Skeletal muscle tissue (tissue), 4 donors: ENCODE results near the gene CNN1. TPM values are rescaled to one million over a fixed set of nuclear protein-coding genes. Genes with fewer than 3 reads are reported as not detected.
"Not testable (repeated sequence)": the region's sequence is repeated elsewhere in the genome, so short reads cannot be mapped to it uniquely, and the experiment has no call there.

Source experiments
- H3K27ac ChIP-seq: one replicate; pipeline ENCODE4 v1.7.0; 2013; ENCODE audit warnings: mild to moderate bottlenecking, low read depth, low read length, inconsistent platforms
- H3K27me3 ChIP-seq, 3 donors: one replicate each; pipeline ENCODE4 v1.7.0; 2013; ENCODE audit warnings: low read length in 3 of 3; ENCODE audit not compliant: control insufficient read depth in 3 of 3, insufficient read depth in 3 of 3
- H3K36me3 ChIP-seq, 3 donors: one replicate each; pipeline ENCODE4 v1.7.0; 2013; ENCODE audit warnings: low read length in 3 of 3; ENCODE audit not compliant: control insufficient read depth in 3 of 3, insufficient read depth in 3 of 3
- H3K4me1 ChIP-seq, 3 donors: one replicate each; pipeline ENCODE4 v1.7.0; 2013; ENCODE audit warnings: low read length in 3 of 3, mild to moderate bottlenecking in 3 of 3; ENCODE audit not compliant: control insufficient read depth in 3 of 3, insufficient read depth in 3 of 3
- H3K4me3 ChIP-seq, 3 donors: one replicate each; pipeline ENCODE4 v1.7.0; 2013; ENCODE audit warnings: low read length in 3 of 3
- H3K9ac ChIP-seq, 3 donors: one replicate each; pipeline ENCODE4 v1.7.0; 2013; ENCODE audit warnings: low read length in 3 of 3, mild to moderate bottlenecking in 3 of 3, moderate library complexity in 2 of 3, low read depth in 1 of 3
- H3K9me3 ChIP-seq, 3 donors: one replicate each; pipeline ENCODE4 v1.7.0; 2013; ENCODE audit warnings: low read length in 3 of 3; ENCODE audit not compliant: control insufficient read depth in 3 of 3
- total RNA-seq: library from RNA; depleted of rRNA; stranded (reverse); fragments of >200 nt; gene quantifications from one replicate; pipeline ENCODE4 v1.2.3, GENCODE V29; 2014
- donor health status: Osteomylitis.

The CNN1 gene
- total RNA-seq, 1 donor from 2014 or later: 28.7 TPM

DNA sequence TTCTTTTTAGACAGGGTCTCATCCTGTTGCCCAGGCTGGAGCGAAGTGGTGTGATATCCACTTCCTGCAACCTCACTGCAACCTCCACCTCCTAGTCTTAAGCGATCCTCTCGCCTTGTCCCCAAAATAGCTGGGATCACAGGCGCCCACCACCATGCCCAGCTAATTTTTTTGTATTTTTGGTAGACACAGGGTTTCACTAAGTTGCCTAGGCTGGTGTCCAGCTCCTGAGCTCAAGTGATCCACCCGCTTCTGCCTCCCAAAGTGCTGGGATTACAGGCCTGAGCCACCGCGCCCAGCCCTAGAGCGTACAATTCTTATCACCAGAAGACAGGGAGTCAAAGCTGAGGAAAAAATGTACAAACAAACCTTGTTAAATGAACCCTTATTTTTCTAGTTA, 24.9 kb downstream of the CNN1 start:
- H3K4me1 ChIP-seq: peaks cover 3 to 10% (median 9%) of the 10 kb centered on the region in 3 donors
- H3K27me3 ChIP-seq: no peaks in the 10 kb centered on the region
- H3K4me3 ChIP-seq: no peak overlapping the region
- no peak overlapping the region for H3K9ac ChIP-seq
- no peaks in the 10 kb centered on the region for H3K36me3 ChIP-seq
- H3K9me3 ChIP-seq: no peaks in the 10 kb centered on the region
- H3K27ac ChIP-seq: no peak overlapping the region

DNA sequence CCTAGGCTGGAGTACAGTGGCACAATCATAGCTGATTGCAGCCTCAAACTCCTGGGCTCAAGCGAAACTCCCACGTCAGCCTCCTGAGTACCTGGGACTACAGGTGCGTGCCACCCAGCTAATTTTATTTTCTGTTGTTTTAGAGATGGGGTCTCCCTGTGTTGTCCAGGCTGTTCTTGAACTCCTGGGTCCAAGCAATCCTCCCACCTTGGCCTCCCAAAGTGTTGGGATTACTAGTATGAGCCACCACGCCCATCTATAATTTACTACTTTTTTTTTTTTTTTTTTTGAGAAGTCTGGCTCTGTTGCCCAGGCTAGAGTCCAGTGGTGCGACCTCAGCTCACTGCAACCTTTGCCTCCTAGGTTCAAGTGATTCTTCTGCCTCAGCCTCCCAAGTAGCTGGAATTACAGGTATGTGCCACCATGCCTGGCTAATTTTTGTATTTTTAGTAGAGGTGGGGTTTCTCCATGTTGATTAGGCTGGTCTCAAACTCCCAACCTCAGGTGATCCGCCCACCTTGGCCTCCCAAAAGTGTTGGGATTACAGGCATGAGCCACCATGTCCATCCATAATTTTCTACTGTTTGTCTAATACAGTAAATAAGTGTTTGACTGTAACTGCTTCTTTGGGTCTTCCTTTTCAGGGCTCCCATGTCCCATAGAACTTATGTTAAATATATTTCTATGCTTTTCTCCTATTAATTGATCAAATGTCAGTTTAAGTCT, 25.6 kb downstream of the CNN1 start:
- H3K4me1 ChIP-seq, H3K27me3 ChIP-seq, H3K36me3 ChIP-seq, H3K9me3 ChIP-seq, H3K4me3 ChIP-seq, H3K27ac ChIP-seq, H3K9ac ChIP-seq: not testable (repeated sequence)

DNA sequence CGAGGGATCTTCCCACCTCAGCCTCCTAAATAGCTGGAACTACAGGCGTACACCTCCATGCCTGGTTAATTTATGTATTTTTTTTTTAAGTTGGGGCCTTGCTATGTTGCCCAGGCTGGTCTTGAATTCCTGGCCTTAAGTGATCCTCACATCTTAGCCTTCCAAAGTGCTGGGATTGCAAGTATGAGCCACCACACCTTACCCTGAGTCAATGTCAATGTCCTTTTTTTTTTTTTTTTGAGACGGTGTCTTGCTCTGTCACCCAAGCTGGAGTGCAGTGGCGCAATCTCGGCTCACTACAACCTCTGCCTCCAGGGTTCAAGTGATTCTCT, 27.0 kb downstream of the CNN1 start:
- H3K9ac ChIP-seq, H3K27ac ChIP-seq, H3K9me3 ChIP-seq, H3K4me1 ChIP-seq, H3K27me3 ChIP-seq, H3K4me3 ChIP-seq, H3K36me3 ChIP-seq: not testable (repeated sequence)

DNA sequence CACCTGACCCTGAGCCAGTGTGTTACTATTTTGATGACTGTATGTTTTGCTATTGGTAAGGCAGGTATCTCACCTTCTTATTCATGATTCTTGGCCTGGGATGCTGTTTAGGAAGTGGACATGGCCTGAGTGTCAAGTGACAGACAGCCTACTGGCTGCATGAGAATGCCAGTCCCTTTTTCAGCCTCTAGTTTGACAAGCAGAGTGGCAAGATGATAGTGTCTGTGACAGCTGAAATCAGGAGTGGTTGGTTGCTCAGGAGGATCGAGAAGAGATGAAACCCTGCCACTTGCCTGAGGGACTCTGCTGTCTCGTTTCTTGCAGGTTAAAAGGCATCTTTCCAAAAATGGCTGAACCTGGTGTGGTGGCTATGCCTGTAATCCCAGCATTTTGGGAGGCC, 27.5 kb downstream of the CNN1 start:
- Histone ChIP-seq H3K27me3 (no peaks in the 10 kb centered on the region), H3K36me3 (no peaks in the 10 kb centered on the region), H3K4me1 (no peaks in the 10 kb centered on the region), H3K9me3 (no peaks in the 10 kb centered on the region), H3K9ac (no peak overlapping the region), H3K27ac (no peak overlapping the region), H3K4me3 (no peak overlapping the region)

DNA sequence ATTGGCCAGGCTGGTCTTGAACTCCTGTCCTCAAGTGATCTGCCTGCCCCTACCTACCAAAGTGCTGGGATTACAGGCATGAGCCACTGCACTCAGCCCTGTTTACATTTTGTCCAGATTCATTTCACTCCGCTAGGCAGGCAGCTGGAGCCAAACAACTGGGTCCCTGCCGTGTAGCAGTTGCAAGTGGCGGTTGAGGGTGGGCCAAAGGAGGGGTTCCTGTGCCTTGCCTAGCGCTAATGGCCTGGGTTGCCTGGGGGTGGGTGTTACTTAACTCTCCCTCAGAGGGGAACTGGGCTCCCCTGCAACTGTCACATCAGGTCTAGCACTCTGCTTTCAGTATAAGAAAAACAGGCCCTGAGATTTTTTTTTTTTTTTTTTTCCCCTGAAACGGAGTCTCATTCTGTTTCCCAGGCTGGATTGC, 31.4 kb downstream of the CNN1 start:
- Histone ChIP-seq H3K9ac (no peak overlapping the region), H3K27ac (no peak overlapping the region), H3K4me1 (no peaks in the 10 kb centered on the region), H3K9me3 (no peaks in the 10 kb centered on the region), H3K4me3 (no peak overlapping the region), H3K27me3 (no peaks in the 10 kb centered on the region), H3K36me3 (no peaks in the 10 kb centered on the region)

DNA sequence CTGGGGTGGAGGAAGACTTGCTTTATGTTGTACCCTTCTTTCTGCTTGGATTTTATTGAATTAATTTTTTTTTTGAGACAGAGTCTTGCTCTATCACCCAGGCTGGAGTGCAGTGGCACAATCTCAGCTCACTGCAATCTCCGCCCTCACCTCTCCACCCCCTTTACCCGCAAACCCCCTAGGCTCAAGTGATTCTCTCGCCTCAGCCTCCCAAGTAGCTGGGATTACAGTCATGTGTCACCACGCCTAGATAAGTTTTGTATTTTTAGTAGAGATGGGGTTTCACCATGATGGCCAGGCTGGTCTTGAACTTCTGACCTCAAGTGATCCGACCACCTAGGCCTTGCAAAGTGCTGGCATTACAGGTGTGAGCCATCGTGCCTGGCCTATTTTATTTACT, 34.7 kb downstream of the CNN1 start:
- H3K9ac ChIP-seq, H3K4me3 ChIP-seq, H3K4me1 ChIP-seq, H3K9me3 ChIP-seq, H3K36me3 ChIP-seq, H3K27me3 ChIP-seq, H3K27ac ChIP-seq: not testable (repeated sequence)

DNA sequence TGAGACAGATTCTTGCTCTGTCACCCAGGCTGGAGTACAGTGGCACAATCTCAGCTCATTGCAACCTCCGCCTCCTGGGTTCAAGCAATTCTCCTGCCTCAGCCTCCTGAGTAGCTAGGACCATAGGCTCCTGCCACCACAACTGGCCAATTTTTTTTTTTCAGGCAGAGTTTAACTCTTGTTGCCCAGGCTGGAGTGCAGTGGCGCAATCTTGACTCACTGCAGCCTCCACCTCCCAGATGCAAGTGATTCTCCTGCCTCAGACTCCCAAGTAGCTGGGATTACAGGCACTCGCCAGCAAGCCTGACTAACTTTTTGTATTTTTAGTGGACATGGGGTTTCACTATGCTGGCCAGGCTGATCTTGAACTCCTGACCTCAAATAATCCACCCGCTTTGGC, 35.1 kb downstream of the CNN1 start:
- H3K9ac ChIP-seq, H3K9me3 ChIP-seq, H3K36me3 ChIP-seq, H3K27ac ChIP-seq, H3K4me3 ChIP-seq: not testable (repeated sequence)
- H3K4me1 ChIP-seq: peaks cover 0 to 11% (median 4%) of the 10 kb centered on the region in 3 donors
- H3K27me3 ChIP-seq: peaks cover 7 to 14% (median 11%) of the 10 kb centered on the region in 3 donors

DNA sequence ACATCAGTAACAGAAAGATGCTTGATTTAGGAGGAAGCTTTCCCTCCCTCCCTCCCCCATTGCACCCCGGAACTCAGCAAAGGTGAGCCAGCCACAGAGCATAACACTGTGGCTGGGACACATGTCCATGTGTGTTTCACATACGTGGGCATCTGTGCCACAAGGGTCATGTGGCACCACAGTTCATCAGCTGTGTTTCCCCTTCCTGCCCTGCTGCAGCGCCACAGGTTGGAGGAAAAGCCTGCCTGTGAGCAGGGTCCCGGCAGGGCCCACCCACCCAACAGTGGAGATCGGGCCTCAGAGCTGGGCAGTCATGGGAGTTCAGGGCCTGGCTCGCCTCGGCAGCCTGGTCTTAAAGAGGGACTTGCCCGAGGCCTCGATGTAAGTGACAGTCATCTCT, 36.0 kb downstream of the CNN1 start:
- no peaks in the 10 kb centered on the region for H3K9me3 ChIP-seq
- H3K4me1 ChIP-seq: peaks cover 0 to 11% (median 4%) of the 10 kb centered on the region in 3 donors
- H3K27me3 ChIP-seq: peaks cover 11 to 18% (median 12%) of the 10 kb centered on the region in 3 donors
- no peak overlapping the region for H3K27ac ChIP-seq
- H3K9ac ChIP-seq: no peak overlapping the region
- H3K36me3 ChIP-seq: no peaks in the 10 kb centered on the region
- H3K4me3 ChIP-seq: no peak overlapping the region

DNA sequence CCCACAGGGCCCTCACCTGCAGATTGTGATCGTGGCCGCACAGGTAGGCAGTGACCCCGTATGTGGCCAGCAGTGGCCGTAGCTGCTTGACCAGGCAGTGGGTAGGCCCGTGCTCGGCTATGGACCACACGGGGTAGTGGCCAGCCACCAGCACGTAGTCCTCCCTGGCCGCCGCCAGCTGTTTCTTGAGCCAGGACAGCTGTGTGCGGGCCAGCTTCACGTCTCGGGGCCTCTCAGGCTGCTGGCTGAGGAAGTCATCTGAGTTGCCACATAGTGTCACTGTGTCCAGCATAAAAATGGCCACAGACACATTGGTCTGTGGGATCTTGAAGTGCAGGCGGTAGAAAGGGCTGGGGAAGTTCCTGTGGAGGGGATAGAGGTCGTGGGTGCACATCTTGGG, 37.6 kb downstream of the CNN1 start:
- no peak overlapping the region for H3K27ac ChIP-seq
- H3K9ac ChIP-seq: no peak overlapping the region
- no peak overlapping the region for H3K4me3 ChIP-seq
- H3K27me3 ChIP-seq: peaks cover 11 to 28% (median 12%) of the 10 kb centered on the region in 3 donors
- H3K4me1 ChIP-seq: peaks cover 0 to 11% (median 4%) of the 10 kb centered on the region in 3 donors
- no peaks in the 10 kb centered on the region for H3K9me3 ChIP-seq
- H3K36me3 ChIP-seq: no peaks in the 10 kb centered on the region

DNA sequence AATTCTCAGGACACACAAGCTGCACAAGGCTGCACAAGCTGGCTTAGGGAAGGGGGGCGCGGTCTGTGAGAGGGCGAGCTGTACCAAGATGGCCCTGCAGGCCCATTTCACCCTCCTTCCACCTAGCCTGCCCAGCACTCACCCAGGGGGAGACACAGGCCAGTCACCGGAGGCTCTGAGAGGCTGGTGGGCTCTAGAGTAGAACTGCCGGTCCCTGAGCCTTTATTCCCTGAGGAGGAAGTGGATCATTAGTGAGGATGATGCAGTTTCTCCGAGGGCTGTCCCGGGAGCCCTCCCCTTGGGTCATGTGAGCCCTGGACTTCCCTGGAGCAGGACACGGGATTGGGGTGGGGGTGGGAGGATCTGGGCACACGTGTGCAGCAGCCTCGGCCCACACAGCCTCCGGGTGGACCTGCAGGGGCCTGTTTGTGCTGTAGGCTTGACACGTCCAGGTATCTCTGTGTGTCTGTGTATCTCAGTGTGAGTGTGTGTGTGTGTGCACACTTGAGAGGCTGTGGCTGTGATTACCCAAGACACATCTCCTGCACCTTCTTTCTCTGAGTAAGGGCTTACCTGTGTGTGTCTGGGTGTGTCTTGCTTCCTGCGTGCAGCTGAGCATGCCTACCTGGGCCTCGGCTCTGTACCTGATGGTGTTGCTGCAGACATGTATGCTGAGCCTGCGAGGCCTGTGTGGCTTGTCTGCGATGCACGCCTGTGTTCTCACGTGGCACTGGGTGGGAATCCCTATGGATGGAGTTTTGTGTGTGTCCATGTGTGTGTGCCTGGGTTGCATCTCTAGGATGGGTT, 39.0 kb downstream of the CNN1 start, which contains the start of gene ACP5:
Gene ACP5, minus strand, starts transcription at position 195 of the 807 bp plus-strand sequence. CDS start 328 bp downstream, outside the sequence.
- Histone ChIP-seq H3K27ac (peak within 1 kb of the TSS; percentile 44), H3K9ac (peak within 1 kb of the TSS in 1 of 3 donors; percentile 25), H3K27me3 (peaks cover 11 to 30% (median 12%) of the 10 kb centered on the region in 3 donors), H3K4me1 (peaks cover 0 to 11% (median 4%) of the 10 kb centered on the region in 3 donors), H3K4me3 (peak within 1 kb of the TSS; percentile 35 to 48 (median 43)), H3K9me3 (no peaks in the 10 kb centered on the region), H3K36me3 (no peaks in the 10 kb centered on the region)
